Upper lobe of left lung (tissue), 4 donors: ENCODE measurements around the gene MEPCE.

Experiments
- CTCF ChIP-seq, 6 experiments: fragments of 450-650 bp in 4 of 6; fragments of 200-600 bp in 2 of 6; sonication (generic) in 2 of 6; IDR thresholded peaks; one replicate each; pipeline ENCODE4 v1.5.1; 2016 to 2019; ENCODE audit warnings: antibody characterized with exemption in 6 of 6
- EP300 ChIP-seq, 4 donors: sonication (generic); formaldehyde crosslinking; IDR thresholded peaks; one replicate each; pipeline ENCODE4 v1.5.1; 2017; ENCODE audit warnings: antibody characterized with exemption in 4 of 4, control low read depth in 2 of 4
- POLR2A ChIP-seq, 4 donors: fragments of 450-650 bp; IDR thresholded peaks; one replicate each; pipeline ENCODE4 v1.5.1; 2016 to 2017; ENCODE audit warnings: antibody characterized with exemption in 4 of 4, mild to moderate bottlenecking in 2 of 4

- TF ChIP-seq POLR2A (IDR thresholded peaks at IDR 0.05), result no peak
- TF ChIP-seq CTCF (IDR thresholded peaks at IDR 0.05), result no peak
- no peak for TF ChIP-seq EP300 (IDR thresholded peaks at IDR 0.05)
Observed at GRCh38 chr7:100457033-100457432, 27.4 kb downstream of the MEPCE start.
